ENCODE data around the gene CPSF6. TPM values are rescaled to one million over a fixed set of nuclear protein-coding genes. Genes with fewer than 3 reads are reported as not detected.
A peak's percentile ranks its signal among the peaks of the same experiment; 100 is the strongest.
"Not testable (repeated sequence)": the region's sequence is repeated elsewhere in the genome, so short reads cannot be mapped to it uniquely, and the experiment has no call there.

CPSF6 gene
- total RNA-seq, 1 donor from 2014 or later = 155 TPM

DNA sequence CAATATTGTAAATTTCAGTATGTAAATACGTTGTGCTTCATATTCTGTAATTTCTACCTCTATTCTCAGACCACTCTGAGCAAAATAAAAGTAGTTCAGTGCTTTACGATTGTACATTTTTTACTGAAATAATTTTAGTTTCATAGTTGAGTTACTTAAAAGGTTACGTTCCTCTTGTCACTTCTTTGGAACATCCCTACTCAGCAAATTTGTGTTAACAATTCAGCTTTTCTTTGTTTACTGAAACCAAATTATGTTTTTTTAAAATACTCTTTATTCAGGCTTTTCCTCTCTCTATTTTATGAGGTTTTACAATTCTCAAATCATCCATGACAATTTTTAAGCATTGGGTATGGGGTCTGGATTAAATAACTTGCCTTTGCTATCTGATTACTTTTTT, 25.8 kb downstream of the CPSF6 start:
- Mint-ChIP-seq H3K27me3 (ENCODE audit: low read depth) (no peaks in the 10 kb centered on the region), H3K4me1 (no peaks in the 10 kb centered on the region), H3K36me3 (peaks cover 30% of the 10 kb centered on the region), H3K9me3 (no peaks in the 10 kb centered on the region), H3K4me3 (no peak overlapping the region), H3K27ac (no peak overlapping the region)
- no peak for DNase-seq (ENCODE audit: low spot score in 2 of 2, unreplicated experiment in 2 of 2)
- TF ChIP-seq, protein P1, sequence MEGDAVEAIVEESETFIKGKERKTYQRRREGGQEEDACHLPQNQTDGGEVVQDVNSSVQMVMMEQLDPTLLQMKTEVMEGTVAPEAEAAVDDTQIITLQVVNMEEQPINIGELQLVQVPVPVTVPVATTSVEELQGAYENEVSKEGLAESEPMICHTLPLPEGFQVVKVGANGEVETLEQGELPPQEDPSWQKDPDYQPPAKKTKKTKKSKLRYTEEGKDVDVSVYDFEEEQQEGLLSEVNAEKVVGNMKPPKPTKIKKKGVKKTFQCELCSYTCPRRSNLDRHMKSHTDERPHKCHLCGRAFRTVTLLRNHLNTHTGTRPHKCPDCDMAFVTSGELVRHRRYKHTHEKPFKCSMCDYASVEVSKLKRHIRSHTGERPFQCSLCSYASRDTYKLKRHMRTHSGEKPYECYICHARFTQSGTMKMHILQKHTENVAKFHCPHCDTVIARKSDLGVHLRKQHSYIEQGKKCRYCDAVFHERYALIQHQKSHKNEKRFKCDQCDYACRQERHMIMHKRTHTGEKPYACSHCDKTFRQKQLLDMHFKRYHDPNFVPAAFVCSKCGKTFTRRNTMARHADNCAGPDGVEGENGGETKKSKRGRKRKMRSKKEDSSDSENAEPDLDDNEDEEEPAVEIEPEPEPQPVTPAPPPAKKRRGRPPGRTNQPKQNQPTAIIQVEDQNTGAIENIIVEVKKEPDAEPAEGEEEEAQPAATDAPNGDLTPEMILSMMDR (IDR thresholded peaks at IDR 0.05; ENCODE audit: unreplicated experiment) = no peak

DNA sequence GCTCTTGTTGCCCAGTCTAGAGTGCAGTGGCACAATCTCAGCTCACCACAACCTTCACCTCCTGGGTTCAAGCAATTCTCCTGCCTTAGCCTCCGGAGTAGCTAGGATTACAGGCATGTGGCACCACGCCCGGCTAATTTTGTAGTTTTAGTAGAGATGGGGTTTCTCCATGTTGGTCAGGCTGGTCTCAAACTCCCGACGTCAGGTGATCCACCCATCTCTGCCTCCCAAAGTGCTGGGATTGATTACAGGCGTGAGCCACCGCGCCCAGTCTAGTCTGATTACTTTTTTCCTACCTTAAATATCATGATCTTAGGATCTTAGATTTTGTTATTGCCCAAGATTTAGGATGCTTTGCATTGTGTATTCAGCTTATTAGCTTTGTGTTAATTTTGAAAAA, 26.3 kb downstream of the CPSF6 start:
- peaks cover 27% of the 10 kb centered on the region for H3K36me3 Mint-ChIP-seq
- not testable (repeated sequence) for H3K4me3 Mint-ChIP-seq; H3K4me1 Mint-ChIP-seq; DNase-seq (ENCODE audit: low spot score in 2 of 2, unreplicated experiment in 2 of 2); H3K27ac Mint-ChIP-seq; H3K27me3 Mint-ChIP-seq (ENCODE audit: low read depth); H3K9me3 Mint-ChIP-seq

- no peaks in the 10 kb centered on the region for H3K4me1 Mint-ChIP-seq
- TF ChIP-seq, protein P1 (IDR thresholded peaks at IDR 0.05; ENCODE audit: unreplicated experiment) = no peak
- H3K4me3 Mint-ChIP-seq = no peak overlapping the region
- no peaks in the 10 kb centered on the region for H3K27me3 Mint-ChIP-seq (ENCODE audit: low read depth)
- H3K9me3 Mint-ChIP-seq = no peaks in the 10 kb centered on the region
- H3K36me3 Mint-ChIP-seq = peaks cover 22% of the 10 kb centered on the region
- H3K27ac Mint-ChIP-seq = peak overlapping the region; percentile 56
- DNase-seq (ENCODE audit: low spot score in 2 of 2, unreplicated experiment in 2 of 2) = no peak
These were observed 26.8 kb downstream of the CPSF6 start for GRCh38 chr12:69266036-69266635.

- Mint-ChIP-seq H3K4me3 (no peak overlapping the region), H3K9me3 (no peaks in the 10 kb centered on the region), H3K4me1 (peaks cover 3% of the 10 kb centered on the region), H3K36me3 (peaks cover 8% of the 10 kb centered on the region), H3K27ac (no peak overlapping the region), H3K27me3 (ENCODE audit: low read depth) (no peaks in the 10 kb centered on the region)
- TF ChIP-seq, protein P1 (IDR thresholded peaks at IDR 0.05; ENCODE audit: unreplicated experiment) = no peak
- DNase-seq (ENCODE audit: low spot score in 2 of 2, unreplicated experiment in 2 of 2) = no peak
These were observed 30.4 kb downstream of the CPSF6 start for GRCh38 chr12:69269736-69270135.

DNA sequence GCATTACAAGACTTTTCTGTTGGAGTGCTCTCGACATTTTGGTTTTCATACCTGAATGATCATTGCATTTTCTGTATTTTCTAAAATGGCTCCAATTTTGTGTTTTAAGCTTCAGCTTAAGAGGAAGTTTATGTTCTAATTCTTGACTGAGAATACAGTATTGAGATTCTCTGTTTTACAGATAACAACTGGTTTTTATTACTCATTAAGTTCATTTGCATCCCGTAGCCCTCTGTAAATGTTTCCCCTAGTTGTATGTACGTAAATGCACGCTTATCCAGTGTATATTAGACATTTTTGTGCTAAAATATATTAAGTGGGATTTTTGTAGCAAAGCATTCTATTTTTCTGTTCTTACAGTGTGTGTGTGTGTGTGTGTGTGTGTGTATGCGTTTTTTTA, 33.1 kb downstream of the CPSF6 start:
- Mint-ChIP-seq H3K36me3 (peaks cover 5% of the 10 kb centered on the region), H3K9me3 (no peaks in the 10 kb centered on the region), H3K4me1 (peaks cover 9% of the 10 kb centered on the region), H3K4me3 (no peak overlapping the region), H3K27me3 (ENCODE audit: low read depth) (no peaks in the 10 kb centered on the region), H3K27ac (no peak overlapping the region)
- TF ChIP-seq, protein P1 (IDR thresholded peaks at IDR 0.05; ENCODE audit: unreplicated experiment) = no peak
- no peak for DNase-seq (ENCODE audit: low spot score in 2 of 2, unreplicated experiment in 2 of 2)

- Mint-ChIP-seq H3K4me1 (peaks cover 25% of the 10 kb centered on the region), H3K27me3 (ENCODE audit: low read depth) (no peaks in the 10 kb centered on the region), H3K4me3 (no peak overlapping the region), H3K9me3 (no peaks in the 10 kb centered on the region), H3K27ac (no peak overlapping the region), H3K36me3 (peaks cover 2% of the 10 kb centered on the region)
- no peak for DNase-seq (ENCODE audit: low spot score in 2 of 2, unreplicated experiment in 2 of 2)
- TF ChIP-seq, protein P1 (IDR thresholded peaks at IDR 0.05; ENCODE audit: unreplicated experiment) = no peak
These were observed 35.5 kb downstream of the CPSF6 start for GRCh38 chr12:69274861-69275260.
